Measurements from ENCODE around the gene GAREM1. TPM values are rescaled to one million over a fixed set of nuclear protein-coding genes. Genes with fewer than 3 reads are reported as not detected.

The GAREM1 gene
- total RNA-seq, 1 donor from 2014 or later: 7.7 TPM

- TF ChIP-seq CTCF (IDR thresholded peaks at IDR 0.05): no peak
- Mint-ChIP-seq H3K4me1 (ENCODE audit: low read depth) (no peaks in the 10 kb centered on the region), H3K36me3 (ENCODE audit: low read depth) (no peaks in the 10 kb centered on the region), H3K4me3 (ENCODE audit: unreplicated experiment) (no peak overlapping the region), H3K27ac (ENCODE audit: unreplicated experiment) (no peak overlapping the region), H3K27me3 (ENCODE audit: low read depth) (peaks cover 3% of the 10 kb centered on the region), H3K9me3 (ENCODE audit: low read depth) (no peaks in the 10 kb centered on the region)
- DNase-seq (ENCODE audit: low spot score): no peak
These were observed 218.4 kb downstream of the GAREM1 start for GRCh38 chr18:32252141-32252860.

GRCh38 chr18:32251466-32251865, 219.2 kb downstream of the GAREM1 start:
- Mint-ChIP-seq H3K9me3 (ENCODE audit: low read depth) (no peaks in the 10 kb centered on the region), H3K4me1 (ENCODE audit: low read depth) (no peaks in the 10 kb centered on the region), H3K36me3 (ENCODE audit: low read depth) (no peaks in the 10 kb centered on the region), H3K27ac (ENCODE audit: unreplicated experiment) (no peak overlapping the region), H3K4me3 (ENCODE audit: unreplicated experiment) (no peak overlapping the region), H3K27me3 (ENCODE audit: low read depth) (peaks cover 3% of the 10 kb centered on the region)
- no peak for DNase-seq (ENCODE audit: low spot score)
- no peak for TF ChIP-seq CTCF (IDR thresholded peaks at IDR 0.05)

GRCh38 chr18:32249147-32249929, 221.3 kb downstream of the GAREM1 start:
- H3K4me1 Mint-ChIP-seq (ENCODE audit: low read depth): no peaks in the 10 kb centered on the region
- no peak overlapping the region for H3K27ac Mint-ChIP-seq (ENCODE audit: unreplicated experiment)
- no peak for TF ChIP-seq CTCF (IDR thresholded peaks at IDR 0.05)
- H3K36me3 Mint-ChIP-seq (ENCODE audit: low read depth): no peaks in the 10 kb centered on the region
- H3K27me3 Mint-ChIP-seq (ENCODE audit: low read depth): peaks cover 3% of the 10 kb centered on the region
- no peaks in the 10 kb centered on the region for H3K9me3 Mint-ChIP-seq (ENCODE audit: low read depth)
- no peak for DNase-seq (ENCODE audit: low spot score)
- H3K4me3 Mint-ChIP-seq (ENCODE audit: unreplicated experiment): no peak overlapping the region

- no peaks in the 10 kb centered on the region for H3K4me1 Mint-ChIP-seq (ENCODE audit: low read depth)
- TF ChIP-seq CTCF (IDR thresholded peaks at IDR 0.05): no peak
- H3K27ac Mint-ChIP-seq (ENCODE audit: unreplicated experiment): no peak overlapping the region
- no peaks in the 10 kb centered on the region for H3K36me3 Mint-ChIP-seq (ENCODE audit: low read depth)
- no peak for DNase-seq (ENCODE audit: low spot score)
- no peaks in the 10 kb centered on the region for H3K9me3 Mint-ChIP-seq (ENCODE audit: low read depth)
- H3K4me3 Mint-ChIP-seq (ENCODE audit: unreplicated experiment): no peak overlapping the region
- H3K27me3 Mint-ChIP-seq (ENCODE audit: low read depth): peaks cover 13% of the 10 kb centered on the region
These were observed 225.8 kb downstream of the GAREM1 start for GRCh38 chr18:32244881-32245280.

GRCh38 chr18:32243358-32243757, 227.3 kb downstream of the GAREM1 start:
- no peaks in the 10 kb centered on the region for H3K36me3 Mint-ChIP-seq (ENCODE audit: low read depth)
- H3K4me1 Mint-ChIP-seq (ENCODE audit: low read depth): no peaks in the 10 kb centered on the region
- no peak for TF ChIP-seq CTCF (IDR thresholded peaks at IDR 0.05)
- peaks cover 11% of the 10 kb centered on the region for H3K27me3 Mint-ChIP-seq (ENCODE audit: low read depth)
- no peaks in the 10 kb centered on the region for H3K9me3 Mint-ChIP-seq (ENCODE audit: low read depth)
- H3K27ac Mint-ChIP-seq (ENCODE audit: unreplicated experiment): no peak overlapping the region
- DNase-seq (ENCODE audit: low spot score): no peak
- H3K4me3 Mint-ChIP-seq (ENCODE audit: unreplicated experiment): no peak overlapping the region

Data from chondrocyte (in vitro differentiated cells).